Retinal pigment epithelial cell (primary cell): ENCODE data around the gene AGAP1.

ENCODE experiments used
- DNase-seq: peaks from one replicate; pipeline ENCODE4 v3.0.0-alpha.2; 2010; ENCODE audit warnings: low read depth
- H3K4me3 ChIP-seq: 2 replicates; pipeline ENCODE4 v1.5.1; 2011; ENCODE audit warnings: mild to moderate bottlenecking, low read length, control low read depth, moderate library complexity
- CTCF ChIP-seq: conservative IDR thresholded peaks from 2 replicates; pipeline ENCODE4 v1.5.1; 2011; ENCODE audit warnings: low read depth, low read length, control low read depth, inconsistent platforms

The AGAP1 gene

GRCh38 chr2:235709969-235710879 lies 216.4 kb downstream of the AGAP1 start:
- TF ChIP-seq CTCF, result no peak
- DNase-seq, result no peak
- no peak overlapping the region for H3K4me3 ChIP-seq

GRCh38 chr2:235710933-235711332 lies 217.1 kb downstream of the AGAP1 start:
- DNase-seq, result no peak
- no peak for TF ChIP-seq CTCF
- no peak overlapping the region for H3K4me3 ChIP-seq

GRCh38 chr2:235711527-235711926 lies 217.7 kb downstream of the AGAP1 start:
- DNase-seq, result no peak
- no peak for TF ChIP-seq CTCF
- no peak overlapping the region for H3K4me3 ChIP-seq

GRCh38 chr2:235712176-235712575 lies 218.3 kb downstream of the AGAP1 start:
- no peak overlapping the region for H3K4me3 ChIP-seq
- no peak for DNase-seq
- TF ChIP-seq CTCF, result no peak

GRCh38 chr2:235713189-235713588 lies 219.3 kb downstream of the AGAP1 start:
- TF ChIP-seq CTCF, result no peak
- H3K4me3 ChIP-seq, result no peak overlapping the region

GRCh38 chr2:235715601-235716000 lies 221.8 kb downstream of the AGAP1 start:
- DNase-seq, result no peak
- no peak overlapping the region for H3K4me3 ChIP-seq
- TF ChIP-seq CTCF, result no peak

More at GRCh38 chr2:235713189-235713588, 219.3 kb downstream of the AGAP1 start:
- DNase-seq, result no peak
